PC-9 (cell line): ENCODE data around the gene BPIFB3. TPM values are rescaled to one million over a fixed set of nuclear protein-coding genes. Genes with fewer than 3 reads are reported as not detected.
"Not testable (repeated sequence)": the region's sequence is repeated elsewhere in the genome, so short reads cannot be mapped to it uniquely, and the experiment has no call there.

ENCODE experiments used
- BruUV-seq: library from RNA; stranded (reverse); fragments of 400-500 nt; replicated peaks from 2 replicates; lab custom pipeline; 2021; lab: Mats Ljungman, UMichigan
- CTCF ChIA-PET: fragments of 300-600 bp; sonication (Branson Sonifier 250); formaldehyde crosslinking; loops from one replicate; lab custom pipeline; 2022; ENCODE audit warnings: antibody characterized with exemption; lab: Charles Lee
- POLR2A ChIA-PET: fragments of 300-600 bp; sonication (Branson Sonifier 250); formaldehyde crosslinking; loops from one replicate; lab custom pipeline; 2022; ENCODE audit warnings: antibody characterized with exemption; ENCODE audit not compliant: unreplicated experiment; lab: Charles Lee
- DNase-seq, 2 experiments: peaks; one replicate each; pipeline versions ENCODE4 v3.0.0 to v3.0.0-alpha.2; 2015 to 2022; ENCODE audit warnings: mixed read lengths in 1 of 2
- H2AFZ ChIP-seq: fragments of 200-600 bp; sonication (generic); 2 replicates; pipeline ENCODE4 v1.8.1; 2017; ENCODE audit warnings: antibody characterized with exemption
- H3F3A ChIP-seq: fragments of 200-600 bp; sonication (generic); 2 replicates; pipeline ENCODE4 v1.8.1; 2017; ENCODE audit warnings: antibody characterized with exemption, mild to moderate bottlenecking, low read depth; ENCODE audit not compliant: insufficient read depth
- H3K27ac ChIP-seq: fragments of 200-600 bp; sonication (generic); 2 replicates; pipeline ENCODE4 v1.6.1; 2016; ENCODE audit warnings: mixed run types
- H3K27me3 ChIP-seq: fragments of 200-600 bp; sonication (generic); 2 replicates; pipeline ENCODE4 v1.6.1; 2016; ENCODE audit warnings: low read depth, mixed run types; ENCODE audit not compliant: insufficient read depth
- H3K36me3 ChIP-seq: fragments of 200-600 bp; sonication (generic); 2 replicates; pipeline ENCODE4 v1.6.1; 2016; ENCODE audit warnings: low read depth, mixed run types
- H3K4me1 ChIP-seq: fragments of 200-600 bp; sonication (generic); replicated peaks from 2 replicates; pipeline ENCODE4 v1.6.1; 2016; ENCODE audit warnings: mixed run types; ENCODE audit not compliant: insufficient read depth
- H3K4me2 ChIP-seq: fragments of 200-600 bp; sonication (generic); 2 replicates; pipeline ENCODE4 v1.6.1; 2017; ENCODE audit warnings: mixed run types
- H3K4me3 ChIP-seq: fragments of 200-600 bp; sonication (generic); 2 replicates; pipeline ENCODE4 v1.6.1; 2016; ENCODE audit warnings: mixed run types
- H3K79me2 ChIP-seq: fragments of 200-600 bp; sonication (generic); 2 replicates; pipeline ENCODE4 v1.6.1; 2017; ENCODE audit warnings: low read depth, mixed run types
- H3K9me2 ChIP-seq: fragments of 200-600 bp; sonication (generic); 2 replicates; pipeline ENCODE4 v1.8.1; 2017; ENCODE audit warnings: mild to moderate bottlenecking; ENCODE audit not compliant: insufficient read depth
- H3K9me3 ChIP-seq: fragments of 200-600 bp; sonication (generic); 2 replicates; pipeline ENCODE4 v1.8.1; 2016; ENCODE audit warnings: low read depth; ENCODE audit not compliant: insufficient read depth
- H4K20me1 ChIP-seq: fragments of 200-600 bp; sonication (generic); 2 replicates; pipeline ENCODE4 v1.8.1; 2017; ENCODE audit not compliant: insufficient read depth
- EZH2 ChIP-seq: fragments of 200-600 bp; sonication (generic); IDR thresholded peaks from 2 replicates; pipeline ENCODE4 v1.8.0; 2017; ENCODE audit warnings: antibody characterized with exemption, low read depth
- intact Hi-C: fragments of 100-400 bp; cut with micrococcal nuclease; formaldehyde crosslinking; loops from one replicate; pipeline ENCODE4 v1.10.0; 2022; ENCODE audit not compliant: unreplicated experiment
- total RNA-seq: library from RNA; stranded (reverse); gene quantifications from 2 replicates; pipeline ENCODE4 v1.2.3, GENCODE V29; 2021
- TF ChIP-seq, protein P1 (sequence below): fragments of 200-600 bp; sonication (generic); conservative IDR thresholded peaks from 2 replicates; pipeline ENCODE4 v1.6.1; 2017; ENCODE audit warnings: mixed run types, antibody characterized with exemption, mild to moderate bottlenecking, moderate library complexity

BPIFB3 gene
- total RNA-seq, 1 experiment from 2014 or later: not detected

DNA sequence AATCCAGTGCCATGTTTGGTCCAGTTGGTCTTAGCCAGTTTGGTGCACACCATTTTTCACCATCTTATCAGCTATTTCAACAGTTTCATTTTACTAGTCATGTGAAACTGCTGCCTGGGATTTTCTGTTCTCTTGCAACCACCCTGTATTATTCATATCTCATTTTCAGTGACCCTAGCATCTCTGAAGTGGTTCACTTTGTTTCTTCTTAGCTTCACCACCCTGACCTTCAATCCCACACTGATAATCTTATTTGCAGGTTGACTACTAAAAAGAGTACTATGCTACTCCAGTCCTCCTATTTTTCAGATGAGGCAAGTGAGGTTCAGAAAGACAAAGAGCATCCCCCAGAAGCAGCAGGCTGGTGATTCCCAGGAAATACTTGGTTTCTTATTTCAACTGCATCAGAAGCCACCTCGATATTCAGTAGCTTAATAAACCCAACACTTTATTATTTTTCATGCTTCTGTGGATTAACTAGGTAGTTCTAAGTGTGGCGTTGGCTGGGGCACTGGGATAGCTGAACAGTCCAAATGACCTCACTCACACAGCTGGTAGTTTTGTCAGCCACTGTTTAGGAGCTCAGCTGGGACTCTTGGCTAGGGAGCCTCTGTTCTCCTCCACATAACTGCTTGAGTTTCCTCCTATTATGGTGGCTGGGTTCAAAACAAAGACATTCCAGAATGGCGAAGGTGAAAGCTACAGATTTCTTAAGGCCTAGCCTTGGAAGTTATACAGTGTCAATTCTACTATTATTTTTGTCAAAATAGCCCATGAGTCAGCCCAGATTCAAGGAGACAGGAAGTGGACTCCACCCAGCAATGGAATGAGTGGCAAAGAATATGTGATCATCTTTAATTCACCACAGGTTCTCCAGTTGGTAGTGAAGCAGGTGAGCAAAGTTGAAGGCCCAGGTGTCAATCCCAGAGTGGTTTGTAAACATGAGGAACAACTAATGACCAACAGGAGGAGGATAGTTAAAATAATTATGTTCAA, 66.3 kb downstream of the BPIFB3 start:
- no peaks in the 10 kb centered on the region for H4K20me1 ChIP-seq
- H3K36me3 ChIP-seq: no peaks in the 10 kb centered on the region
- H3K9me2 ChIP-seq: no peaks in the 10 kb centered on the region
- peaks cover 4% of the 10 kb centered on the region for H3K27me3 ChIP-seq
- DNase-seq: peak in 1 of 2 experiments; percentile 41
- no peak overlapping the region for H3K27ac ChIP-seq
- intact Hi-C loops: no loop called here
- H2AFZ ChIP-seq: no peak overlapping the region
- no peaks in the 10 kb centered on the region for H3K79me2 ChIP-seq
- H3K4me1 ChIP-seq: no peaks in the 10 kb centered on the region
- CTCF ChIA-PET: no interaction called here
- no peak for TF ChIP-seq EZH2
- TF ChIP-seq, protein P1, sequence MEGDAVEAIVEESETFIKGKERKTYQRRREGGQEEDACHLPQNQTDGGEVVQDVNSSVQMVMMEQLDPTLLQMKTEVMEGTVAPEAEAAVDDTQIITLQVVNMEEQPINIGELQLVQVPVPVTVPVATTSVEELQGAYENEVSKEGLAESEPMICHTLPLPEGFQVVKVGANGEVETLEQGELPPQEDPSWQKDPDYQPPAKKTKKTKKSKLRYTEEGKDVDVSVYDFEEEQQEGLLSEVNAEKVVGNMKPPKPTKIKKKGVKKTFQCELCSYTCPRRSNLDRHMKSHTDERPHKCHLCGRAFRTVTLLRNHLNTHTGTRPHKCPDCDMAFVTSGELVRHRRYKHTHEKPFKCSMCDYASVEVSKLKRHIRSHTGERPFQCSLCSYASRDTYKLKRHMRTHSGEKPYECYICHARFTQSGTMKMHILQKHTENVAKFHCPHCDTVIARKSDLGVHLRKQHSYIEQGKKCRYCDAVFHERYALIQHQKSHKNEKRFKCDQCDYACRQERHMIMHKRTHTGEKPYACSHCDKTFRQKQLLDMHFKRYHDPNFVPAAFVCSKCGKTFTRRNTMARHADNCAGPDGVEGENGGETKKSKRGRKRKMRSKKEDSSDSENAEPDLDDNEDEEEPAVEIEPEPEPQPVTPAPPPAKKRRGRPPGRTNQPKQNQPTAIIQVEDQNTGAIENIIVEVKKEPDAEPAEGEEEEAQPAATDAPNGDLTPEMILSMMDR: no peak
- H3K4me2 ChIP-seq: no peak overlapping the region
- POLR2A ChIA-PET: no interaction called here
- no TSS peak for BruUV-seq
- H3K9me3 ChIP-seq: no peaks in the 10 kb centered on the region
- no peak overlapping the region for H3K4me3 ChIP-seq
- no peaks in the 10 kb centered on the region for H3F3A ChIP-seq

DNA sequence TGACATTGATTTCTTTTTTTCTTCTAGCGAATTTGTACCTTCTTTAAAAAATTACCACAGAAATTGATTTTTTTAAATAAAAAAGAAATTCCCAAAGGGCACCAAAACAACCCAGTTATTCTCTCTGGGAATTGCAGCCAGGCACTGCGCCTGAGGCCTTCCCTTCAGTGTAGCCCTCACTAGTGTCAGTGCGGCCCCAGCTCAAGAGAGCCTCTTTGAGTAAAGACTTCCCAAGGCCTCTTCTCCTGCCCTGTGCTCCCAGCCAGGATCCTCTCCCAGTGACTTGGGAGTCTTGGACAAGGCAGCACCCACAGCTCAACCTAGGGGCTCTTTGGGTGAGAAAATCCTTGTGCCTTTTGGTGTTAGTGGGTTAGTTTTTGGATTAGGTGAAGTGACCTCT, 67.2 kb downstream of the BPIFB3 start:
- Histone ChIP-seq H3K9me2 (no peaks in the 10 kb centered on the region), H3K4me2 (no peak overlapping the region), H3K27me3 (peaks cover 4% of the 10 kb centered on the region), H3F3A (no peaks in the 10 kb centered on the region), H3K9me3 (no peaks in the 10 kb centered on the region), H2AFZ (no peak overlapping the region), H3K4me3 (no peak overlapping the region), H3K27ac (no peak overlapping the region), H4K20me1 (no peaks in the 10 kb centered on the region), H3K36me3 (no peaks in the 10 kb centered on the region), H3K79me2 (no peaks in the 10 kb centered on the region), H3K4me1 (no peaks in the 10 kb centered on the region)
- intact Hi-C loops: no loop called here
- no peak for DNase-seq
- no peak for TF ChIP-seq EZH2
- TF ChIP-seq, protein P1: no peak
- CTCF ChIA-PET: no interaction called here
- POLR2A ChIA-PET: no interaction called here
- no TSS peak for BruUV-seq

DNA sequence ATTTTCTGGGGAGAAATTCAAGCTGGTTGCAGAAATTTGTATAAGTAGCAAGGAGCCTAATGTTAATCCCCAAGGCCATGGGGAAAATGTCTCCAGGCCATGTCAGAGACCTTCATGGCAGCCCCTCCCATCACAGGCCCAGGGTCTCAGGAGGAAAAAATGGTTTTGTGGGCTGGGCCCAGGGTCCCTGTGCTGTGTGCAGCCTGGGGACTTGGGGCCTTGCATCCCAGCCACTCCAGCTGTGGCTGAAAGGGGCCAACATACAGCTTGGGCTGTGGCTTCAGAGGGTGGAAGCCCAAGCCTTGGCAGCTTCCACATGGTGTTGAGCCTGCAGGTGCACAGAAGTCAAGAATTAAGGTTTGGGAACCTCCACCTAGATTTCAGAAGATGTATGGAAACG, 68.6 kb downstream of the BPIFB3 start:
- CTCF ChIA-PET: not testable (repeated sequence)

More for the DNA sequence above, 68.6 kb downstream of the BPIFB3 start:
- H3K4me2 ChIP-seq, POLR2A ChIA-PET, H3K9me3 ChIP-seq, H3F3A ChIP-seq, H3K4me1 ChIP-seq, H3K36me3 ChIP-seq, BruUV-seq, H3K79me2 ChIP-seq, H4K20me1 ChIP-seq, H3K9me2 ChIP-seq, intact Hi-C loops, H2AFZ ChIP-seq, H3K27ac ChIP-seq, H3K4me3 ChIP-seq, H3K27me3 ChIP-seq, DNase-seq: not testable (repeated sequence)

Other genes with a start within 250 kb of the BPIFB3 start
- gene MAPRE1, start 233.9 kb upstream of the BPIFB3 start, total RNA-seq: 113 and 154 TPM in 2 replicates
- gene EFCAB8, start 195.0 kb upstream of the BPIFB3 start, total RNA-seq: 1.1 TPM in 1 of 2 replicates, not detected in the other
- not detected in 2 replicates for gene SUN5, start 49.5 kb upstream of the BPIFB3 start, total RNA-seq
- not detected in 2 replicates for gene BPIFB2, start 46.2 kb upstream of the BPIFB3 start, total RNA-seq
- not detected in 2 replicates for gene BPIFB6, start 22.3 kb upstream of the BPIFB3 start, total RNA-seq
- gene BPIFB4, start 25.7 kb downstream of the BPIFB3 start, total RNA-seq: not detected in 2 replicates
- gene BPIFA2, start 114.3 kb downstream of the BPIFB3 start, total RNA-seq: not detected in 2 replicates
- not detected in 2 replicates for gene BPIFA3, start 163.4 kb downstream of the BPIFB3 start, total RNA-seq
- gene BPIFA1, start 182.1 kb downstream of the BPIFB3 start, total RNA-seq: not detected in 2 replicates
- not detected in 2 replicates for gene BPIFB1, start 229.3 kb downstream of the BPIFB3 start, total RNA-seq